Fibroblast of lung (primary cell): ENCODE data around the gene TBX4.

Experiments
- EZH2 ChIP-seq: IDR thresholded peaks from 2 replicates; pipeline ENCODE4 v1.5.1; 2012; ENCODE audit warnings: low read length, control low read depth, mild to moderate bottlenecking; ENCODE audit errors: missing control alignments
- TF ChIP-seq, protein P1 (sequence below), 2 donors: IDR thresholded peaks in 1 of 2; conservative IDR thresholded peaks in 1 of 2; 1 replicate in 1 of 2; 2 replicates in 1 of 2; pipeline ENCODE4 v1.5.1; 2011 to 2012; ENCODE audit warnings: low read length in 2 of 2, control low read depth in 1 of 2, inconsistent platforms in 1 of 2, low read depth in 1 of 2, mild to moderate bottlenecking in 1 of 2

GRCh38 chr17:61436995-61437704 is 15.1 kb upstream of the TBX4 start:
- TF ChIP-seq, protein P1, sequence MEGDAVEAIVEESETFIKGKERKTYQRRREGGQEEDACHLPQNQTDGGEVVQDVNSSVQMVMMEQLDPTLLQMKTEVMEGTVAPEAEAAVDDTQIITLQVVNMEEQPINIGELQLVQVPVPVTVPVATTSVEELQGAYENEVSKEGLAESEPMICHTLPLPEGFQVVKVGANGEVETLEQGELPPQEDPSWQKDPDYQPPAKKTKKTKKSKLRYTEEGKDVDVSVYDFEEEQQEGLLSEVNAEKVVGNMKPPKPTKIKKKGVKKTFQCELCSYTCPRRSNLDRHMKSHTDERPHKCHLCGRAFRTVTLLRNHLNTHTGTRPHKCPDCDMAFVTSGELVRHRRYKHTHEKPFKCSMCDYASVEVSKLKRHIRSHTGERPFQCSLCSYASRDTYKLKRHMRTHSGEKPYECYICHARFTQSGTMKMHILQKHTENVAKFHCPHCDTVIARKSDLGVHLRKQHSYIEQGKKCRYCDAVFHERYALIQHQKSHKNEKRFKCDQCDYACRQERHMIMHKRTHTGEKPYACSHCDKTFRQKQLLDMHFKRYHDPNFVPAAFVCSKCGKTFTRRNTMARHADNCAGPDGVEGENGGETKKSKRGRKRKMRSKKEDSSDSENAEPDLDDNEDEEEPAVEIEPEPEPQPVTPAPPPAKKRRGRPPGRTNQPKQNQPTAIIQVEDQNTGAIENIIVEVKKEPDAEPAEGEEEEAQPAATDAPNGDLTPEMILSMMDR (conservative IDR thresholded peaks at IDR 0.05 in 1 of 2, IDR thresholded peaks at IDR 0.05 in 1 of 2; ENCODE audit: low read depth in 1 of 2, low read length in 2 of 2): no peak
- TF ChIP-seq EZH2: no peak
